ENCODE measurements around the gene EQTN. TPM values are rescaled to one million over a fixed set of nuclear protein-coding genes. Genes with fewer than 3 reads are reported as not detected.

EQTN gene
- total and polyA plus RNA-seq, 2 of the 8 experiments (the other 6 are each of a cell fraction or from before 2014, with no cell fraction given) = 0.23 TPM; not detected in 1

DNA sequence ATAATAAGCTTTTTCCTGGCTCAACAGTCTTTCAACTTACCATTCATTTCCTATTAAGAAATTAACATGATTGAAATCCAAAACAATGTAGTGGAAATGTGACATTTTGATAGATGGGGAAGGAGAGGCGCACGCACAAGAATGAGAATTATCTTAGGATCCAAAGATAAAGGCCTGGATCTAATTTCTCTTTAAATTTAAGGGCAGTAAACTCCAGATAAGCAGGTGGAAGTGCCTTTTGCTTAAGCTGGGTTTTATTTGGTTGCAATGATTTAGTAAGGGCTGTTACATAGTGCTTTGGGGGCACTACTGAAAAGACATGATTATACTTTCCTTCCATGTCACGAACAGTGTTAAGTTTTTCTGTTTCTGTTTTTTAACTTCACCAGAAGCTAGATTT, 17.3 kb downstream of the EQTN start:
- no peak overlapping the region for H2BK12ac ChIP-seq (ENCODE audit: low read depth, low read length)
- H3K9me3 ChIP-seq (ENCODE audit: insufficient read depth in 2 of 2, low read depth in 1 of 2, low read length in 1 of 2) = no peaks in the 10 kb centered on the region
- H3K56ac ChIP-seq (replicated peaks; ENCODE audit: insufficient read length, low read depth, low read length) = no peak overlapping the region
- no peak overlapping the region for H3K4me2 ChIP-seq (ENCODE audit: insufficient read depth in 1 of 2, low read depth in 2 of 2, low read length in 2 of 2)
- no peaks in the 10 kb centered on the region for H3K27me3 ChIP-seq (replicated peaks in 1 of 4; ENCODE audit: control insufficient read depth in 3 of 4, extremely low read depth in 1 of 4, insufficient read depth in 3 of 4, low read length in 3 of 4)
- H4K5ac ChIP-seq (ENCODE audit: insufficient read length, low read depth, low read length) = no peak overlapping the region
- no peak overlapping the region for H3K4ac ChIP-seq (replicated peaks; ENCODE audit: insufficient read length, low read depth, low read length)
- ChIA-PET CTCF (ENCODE audit: partially characterized antibody) (interaction anchor here (0.7 to 3.5 kb wide), 8 partner anchors 18 to 268 kb away, joined by 3 to 15 read pairs (median 4); no protein-coding TSS in a partner anchor), POLR2A (ENCODE audit: partially characterized antibody) (no interaction called here)
- H3K23me2 ChIP-seq (ENCODE audit: low read depth, low read length) = no peaks in the 10 kb centered on the region
- H3K23ac ChIP-seq (ENCODE audit: insufficient read length) = no peak overlapping the region
- DNase-seq (ENCODE audit: low read depth in 1 of 2, low spot score in 2 of 2) = no peak
- no peak overlapping the region for H2BK15ac ChIP-seq (ENCODE audit: low read length)
- H2BK20ac ChIP-seq (ENCODE audit: low read length) = no peak overlapping the region
- no peak overlapping the region for H2BK5ac ChIP-seq (ENCODE audit: low read depth, low read length)
- H4K8ac ChIP-seq (ENCODE audit: extremely low read depth, insufficient read depth, low read length) = no peak overlapping the region
- TF ChIP-seq, protein P1, sequence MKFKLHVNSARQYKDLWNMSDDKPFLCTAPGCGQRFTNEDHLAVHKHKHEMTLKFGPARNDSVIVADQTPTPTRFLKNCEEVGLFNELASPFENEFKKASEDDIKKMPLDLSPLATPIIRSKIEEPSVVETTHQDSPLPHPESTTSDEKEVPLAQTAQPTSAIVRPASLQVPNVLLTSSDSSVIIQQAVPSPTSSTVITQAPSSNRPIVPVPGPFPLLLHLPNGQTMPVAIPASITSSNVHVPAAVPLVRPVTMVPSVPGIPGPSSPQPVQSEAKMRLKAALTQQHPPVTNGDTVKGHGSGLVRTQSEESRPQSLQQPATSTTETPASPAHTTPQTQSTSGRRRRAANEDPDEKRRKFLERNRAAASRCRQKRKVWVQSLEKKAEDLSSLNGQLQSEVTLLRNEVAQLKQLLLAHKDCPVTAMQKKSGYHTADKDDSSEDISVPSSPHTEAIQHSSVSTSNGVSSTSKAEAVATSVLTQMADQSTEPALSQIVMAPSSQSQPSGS (IDR thresholded peaks at IDR 0.05; ENCODE audit: low read length) = no peak
- TF ChIP-seq HDAC6 (IDR thresholded peaks at IDR 0.05; ENCODE audit: low read depth, low read length) (no peak), KDM4A (IDR thresholded peaks at IDR 0.05; ENCODE audit: low read depth, low read length, severe bottlenecking) (no peak), BCL11A (IDR thresholded peaks at IDR 0.05; ENCODE audit: low read depth in 2 of 2, low read length in 2 of 2) (no peak), CEBPB (IDR thresholded peaks at IDR 0.05; ENCODE audit: low read depth, low read length) (no peak), SP2 (IDR thresholded peaks at IDR 0.05; ENCODE audit: low read length) (no peak), CHD1 (IDR thresholded peaks at IDR 0.05; ENCODE audit: low read depth, low read length) (no peak), POLR2A (IDR thresholded peaks at IDR 0.05; ENCODE audit: control extremely low read depth in 1 of 2, low read depth in 2 of 2, low read length in 2 of 2) (no peak), POLR2AphosphoS5 (IDR thresholded peaks at IDR 0.05; ENCODE audit: low read depth, low read length) (no peak), SP1 (IDR thresholded peaks at IDR 0.05; ENCODE audit: low read depth, low read length) (no peak), KDM5A (IDR thresholded peaks at IDR 0.05; ENCODE audit: low read length) (no peak)
- no peaks in the 10 kb centered on the region for H3K36me3 ChIP-seq (ENCODE audit: control insufficient read depth in 2 of 4, insufficient read depth in 4 of 4, low read length in 3 of 4)
- no peak overlapping the region for H2AFZ ChIP-seq (ENCODE audit: low read length)
- H3K4me3 ChIP-seq (ENCODE audit: extremely low read depth in 1 of 4, insufficient read depth in 2 of 4, low read depth in 3 of 4, low read length in 4 of 4) = no peak overlapping the region
- no peak for FAIRE-seq
- H2BK120ac ChIP-seq (replicated peaks; ENCODE audit: low read depth, low read length) = no peak overlapping the region
- H2AK5ac ChIP-seq (ENCODE audit: low read depth, low read length) = no peak overlapping the region
- H3K27ac ChIP-seq (ENCODE audit: low read depth, low read length) = no peak overlapping the region
- no peaks in the 10 kb centered on the region for H4K20me1 ChIP-seq (replicated peaks in 1 of 2; ENCODE audit: control insufficient read depth in 1 of 2, insufficient read depth in 2 of 2, low read length in 2 of 2)
- no peaks in the 10 kb centered on the region; a peak in 1 of 7 replicates for H3K4me1 ChIP-seq (replicated peaks in 1 of 4; ENCODE audit: control insufficient read depth in 3 of 4, insufficient read depth in 4 of 4, low read length in 3 of 4)
- no peak overlapping the region for H3K14ac ChIP-seq (ENCODE audit: insufficient read length)
- WGBS, 2 experiments (ENCODE audit: extremely low coverage in 1 of 2, insufficient coverage in 1 of 2, insufficient read length in 1 of 2, insufficient replicate concordance in 2 of 2, low coverage in 1 of 2, low lambda C conversion rate in 2 of 2, missing lambda C conversion rate in 1 of 2) = 88% methylated on average over 3 of the region's 3 CpGs; no CpG with 5 or more reads in 1 of the 2 experiments
- no peaks in the 10 kb centered on the region for H3K79me2 ChIP-seq (ENCODE audit: control insufficient read depth in 1 of 2, insufficient read depth in 2 of 2, low read length in 2 of 2)
- no peak overlapping the region for H4K91ac ChIP-seq (replicated peaks; ENCODE audit: insufficient read length, low read length)
- no peak overlapping the region for H3K9ac ChIP-seq (replicated peaks in 1 of 4; ENCODE audit: extremely low read depth in 1 of 4, low read depth in 3 of 4, low read length in 3 of 4)
- H3K79me1 ChIP-seq (ENCODE audit: low read depth, low read length) = no peaks in the 10 kb centered on the region
- no peak overlapping the region for H3K18ac ChIP-seq (ENCODE audit: extremely low read depth, low read length)

All from H1 (cell line).